Measurements from ENCODE around the gene AQP12B.
A peak's percentile ranks its signal among the peaks of the same experiment; 100 is the strongest.

Gene AQP12B

GRCh38 chr2:240724431-240724830 lies 41.7 kb upstream of the AQP12B start:
- Histone ChIP-seq H3K9me3 (replicated peaks in 1 of 2; ENCODE audit: control insufficient read depth in 2 of 2, insufficient read depth in 1 of 2, low read depth in 1 of 2, low read length in 2 of 2) (peaks cover 0 to 2% of the 10 kb centered on the region in 2 donors), H2BK15ac (ENCODE audit: low read length) (no peak overlapping the region), H3K79me1 (ENCODE audit: low read depth, low read length) (peaks cover 7% of the 10 kb centered on the region), H2AK5ac (ENCODE audit: low read depth, low read length) (no peak overlapping the region), H3K27ac (replicated peaks; ENCODE audit: low read length) (no peak overlapping the region), H2BK120ac (ENCODE audit: low read depth, low read length) (no peak overlapping the region), H3K4ac (ENCODE audit: low read length) (no peak overlapping the region), H3K18ac (ENCODE audit: low read length) (no peak overlapping the region), H3K23ac (ENCODE audit: low read depth, low read length, poor library complexity) (peak overlapping the region; percentile 73), H2BK12ac (ENCODE audit: low read length) (no peak overlapping the region), H4K8ac (ENCODE audit: low read depth, low read length) (no peak overlapping the region), H4K91ac (ENCODE audit: low read depth, low read length, poor library complexity) (no peak overlapping the region), H2BK5ac (ENCODE audit: low read length) (no peak overlapping the region), H3K27me3 (ENCODE audit: control insufficient read depth in 3 of 3, insufficient read depth in 3 of 3, low read depth in 1 of 3, low read length in 3 of 3) (no peaks in the 10 kb centered on the region), H3K4me3 (ENCODE audit: low read length in 2 of 2) (no peak overlapping the region), H3K14ac (ENCODE audit: low read length) (peak overlapping the region; percentile 47), H3K36me3 (replicated peaks in 1 of 2; ENCODE audit: control insufficient read depth in 2 of 2, insufficient read depth in 2 of 2, low read length in 2 of 2) (peaks cover 23 to 42% of the 10 kb centered on the region in 2 donors), H3K4me2 (ENCODE audit: insufficient read depth, low read length, poor library complexity, severe bottlenecking) (no peak overlapping the region), H2AFZ (ENCODE audit: low read length) (no peak overlapping the region), H3K9ac (ENCODE audit: low read depth, low read length, poor library complexity) (no peak overlapping the region), H3K4me1 (ENCODE audit: control insufficient read depth in 2 of 2, insufficient read depth in 1 of 2, low read depth in 1 of 2, low read length in 2 of 2) (no peaks in the 10 kb centered on the region)
- no peak for DNase-seq (ENCODE audit: low spot score)
- no CpG with 5 or more reads among the region's 10 CpGs for WGBS, 2 donors (ENCODE audit: extremely low coverage in 2 of 2, insufficient read length in 2 of 2, insufficient replicate concordance in 1 of 2)

GRCh38 chr2:240723851-240724250 lies 41.2 kb upstream of the AQP12B start:
- Histone ChIP-seq H3K4me3 (ENCODE audit: low read length in 2 of 2) (no peak overlapping the region), H3K79me1 (ENCODE audit: low read depth, low read length) (peaks cover 7% of the 10 kb centered on the region), H3K4ac (ENCODE audit: low read length) (no peak overlapping the region), H3K27me3 (ENCODE audit: control insufficient read depth in 3 of 3, insufficient read depth in 3 of 3, low read depth in 1 of 3, low read length in 3 of 3) (no peaks in the 10 kb centered on the region), H2AFZ (ENCODE audit: low read length) (no peak overlapping the region), H3K9me3 (replicated peaks in 1 of 2; ENCODE audit: control insufficient read depth in 2 of 2, insufficient read depth in 1 of 2, low read depth in 1 of 2, low read length in 2 of 2) (peaks cover 0 to 2% of the 10 kb centered on the region in 2 donors), H3K27ac (replicated peaks; ENCODE audit: low read length) (no peak overlapping the region), H2BK12ac (ENCODE audit: low read length) (no peak overlapping the region), H4K8ac (ENCODE audit: low read depth, low read length) (no peak overlapping the region), H4K91ac (ENCODE audit: low read depth, low read length, poor library complexity) (no peak overlapping the region), H2BK5ac (ENCODE audit: low read length) (no peak overlapping the region), H3K36me3 (replicated peaks in 1 of 2; ENCODE audit: control insufficient read depth in 2 of 2, insufficient read depth in 2 of 2, low read length in 2 of 2) (peaks cover 28 to 41% of the 10 kb centered on the region in 2 donors), H2BK15ac (ENCODE audit: low read length) (no peak overlapping the region), H3K4me1 (ENCODE audit: control insufficient read depth in 2 of 2, insufficient read depth in 1 of 2, low read depth in 1 of 2, low read length in 2 of 2) (no peaks in the 10 kb centered on the region), H3K14ac (ENCODE audit: low read length) (no peak overlapping the region), H3K23ac (ENCODE audit: low read depth, low read length, poor library complexity) (peak overlapping the region; percentile 73), H2BK120ac (ENCODE audit: low read depth, low read length) (no peak overlapping the region), H3K9ac (ENCODE audit: low read depth, low read length, poor library complexity) (no peak overlapping the region), H3K18ac (ENCODE audit: low read length) (no peak overlapping the region), H3K4me2 (ENCODE audit: insufficient read depth, low read length, poor library complexity, severe bottlenecking) (no peak overlapping the region), H2AK5ac (ENCODE audit: low read depth, low read length) (no peak overlapping the region)
- DNase-seq (ENCODE audit: low spot score), result no peak
- no CpG with 5 or more reads among the region's 9 CpGs for WGBS, 2 donors (ENCODE audit: extremely low coverage in 2 of 2, insufficient read length in 2 of 2, insufficient replicate concordance in 1 of 2)

- peak overlapping the region in 1 of 2 donors; percentile 21 for H3K4me3 ChIP-seq (ENCODE audit: low read length in 2 of 2)
- H3K18ac ChIP-seq (ENCODE audit: low read length), result peak overlapping the region; percentile 71
- no peaks in the 10 kb centered on the region for H3K4me1 ChIP-seq (ENCODE audit: control insufficient read depth in 2 of 2, insufficient read depth in 1 of 2, low read depth in 1 of 2, low read length in 2 of 2)
- H2AFZ ChIP-seq (ENCODE audit: low read length), result no peak overlapping the region
- peaks cover 9% of the 10 kb centered on the region for H3K79me1 ChIP-seq (ENCODE audit: low read depth, low read length)
- H2BK15ac ChIP-seq (ENCODE audit: low read length), result no peak overlapping the region
- no peak overlapping the region for H3K4me2 ChIP-seq (ENCODE audit: insufficient read depth, low read length, poor library complexity, severe bottlenecking)
- H4K8ac ChIP-seq (ENCODE audit: low read depth, low read length), result no peak overlapping the region
- H2BK12ac ChIP-seq (ENCODE audit: low read length), result no peak overlapping the region
- no peak overlapping the region for H3K9ac ChIP-seq (ENCODE audit: low read depth, low read length, poor library complexity)
- no peak overlapping the region for H3K27ac ChIP-seq (replicated peaks; ENCODE audit: low read length)
- H3K27me3 ChIP-seq (ENCODE audit: control insufficient read depth in 3 of 3, insufficient read depth in 3 of 3, low read depth in 1 of 3, low read length in 3 of 3), result no peaks in the 10 kb centered on the region
- peak overlapping the region; percentile 91 for H3K23ac ChIP-seq (ENCODE audit: low read depth, low read length, poor library complexity)
- H4K91ac ChIP-seq (ENCODE audit: low read depth, low read length, poor library complexity), result no peak overlapping the region
- H2BK120ac ChIP-seq (ENCODE audit: low read depth, low read length), result no peak overlapping the region
- H3K36me3 ChIP-seq (replicated peaks in 1 of 2; ENCODE audit: control insufficient read depth in 2 of 2, insufficient read depth in 2 of 2, low read length in 2 of 2), result peaks cover 34 to 46% of the 10 kb centered on the region in 2 donors
- H2AK5ac ChIP-seq (ENCODE audit: low read depth, low read length), result no peak overlapping the region
- H2BK5ac ChIP-seq (ENCODE audit: low read length), result no peak overlapping the region
- H3K4ac ChIP-seq (ENCODE audit: low read length), result no peak overlapping the region
- no peak for DNase-seq (ENCODE audit: low spot score)
- WGBS, 2 donors (ENCODE audit: extremely low coverage in 2 of 2, insufficient read length in 2 of 2, insufficient replicate concordance in 1 of 2), result no CpG with 5 or more reads among the region's 32 CpGs
- H3K14ac ChIP-seq (ENCODE audit: low read length), result no peak overlapping the region
- peaks cover 0 to 2% of the 10 kb centered on the region in 2 donors for H3K9me3 ChIP-seq (replicated peaks in 1 of 2; ENCODE audit: control insufficient read depth in 2 of 2, insufficient read depth in 1 of 2, low read depth in 1 of 2, low read length in 2 of 2)
These were observed 40.4 kb upstream of the AQP12B start for GRCh38 chr2:240722796-240723735.

- H3K14ac ChIP-seq (ENCODE audit: low read length), result no peak overlapping the region
- no CpG with 5 or more reads among the region's 16 CpGs for WGBS, 2 donors (ENCODE audit: extremely low coverage in 2 of 2, insufficient read length in 2 of 2, insufficient replicate concordance in 1 of 2)
- no peak overlapping the region for H3K4me2 ChIP-seq (ENCODE audit: insufficient read depth, low read length, poor library complexity, severe bottlenecking)
- H3K4ac ChIP-seq (ENCODE audit: low read length), result no peak overlapping the region
- peaks cover 0 to 2% of the 10 kb centered on the region in 2 donors for H3K9me3 ChIP-seq (replicated peaks in 1 of 2; ENCODE audit: control insufficient read depth in 2 of 2, insufficient read depth in 1 of 2, low read depth in 1 of 2, low read length in 2 of 2)
- H3K79me1 ChIP-seq (ENCODE audit: low read depth, low read length), result peaks cover 12% of the 10 kb centered on the region
- H3K4me3 ChIP-seq (ENCODE audit: low read length in 2 of 2), result no peak overlapping the region
- H3K27ac ChIP-seq (replicated peaks; ENCODE audit: low read length), result no peak overlapping the region
- H2BK15ac ChIP-seq (ENCODE audit: low read length), result peak overlapping the region; percentile 26
- H3K27me3 ChIP-seq (ENCODE audit: control insufficient read depth in 3 of 3, insufficient read depth in 3 of 3, low read depth in 1 of 3, low read length in 3 of 3), result no peaks in the 10 kb centered on the region
- no peaks in the 10 kb centered on the region for H3K4me1 ChIP-seq (ENCODE audit: control insufficient read depth in 2 of 2, insufficient read depth in 1 of 2, low read depth in 1 of 2, low read length in 2 of 2)
- H2AFZ ChIP-seq (ENCODE audit: low read length), result no peak overlapping the region
- no peak for DNase-seq (ENCODE audit: low spot score)
- H4K8ac ChIP-seq (ENCODE audit: low read depth, low read length), result no peak overlapping the region
- no peak overlapping the region for H2BK120ac ChIP-seq (ENCODE audit: low read depth, low read length)
- peak overlapping the region; percentile 19 for H2BK5ac ChIP-seq (ENCODE audit: low read length)
- H3K36me3 ChIP-seq (replicated peaks in 1 of 2; ENCODE audit: control insufficient read depth in 2 of 2, insufficient read depth in 2 of 2, low read length in 2 of 2), result peaks cover 39 to 53% of the 10 kb centered on the region in 2 donors
- no peak overlapping the region for H3K18ac ChIP-seq (ENCODE audit: low read length)
- peak overlapping the region; percentile 65 for H3K23ac ChIP-seq (ENCODE audit: low read depth, low read length, poor library complexity)
- no peak overlapping the region for H4K91ac ChIP-seq (ENCODE audit: low read depth, low read length, poor library complexity)
- no peak overlapping the region for H3K9ac ChIP-seq (ENCODE audit: low read depth, low read length, poor library complexity)
- no peak overlapping the region for H2BK12ac ChIP-seq (ENCODE audit: low read length)
- H2AK5ac ChIP-seq (ENCODE audit: low read depth, low read length), result no peak overlapping the region
These were observed 39.7 kb upstream of the AQP12B start for GRCh38 chr2:240722376-240722775.
